ENCODE data around the gene NCAM2. TPM values are rescaled to one million over a fixed set of nuclear protein-coding genes. Genes with fewer than 3 reads are reported as not detected.

NCAM2 gene
- polyA plus RNA-seq, 1 experiment: 0.83 TPM

- Histone ChIP-seq H3K27me3 (ENCODE audit: control insufficient read depth, insufficient read depth, low read length) (no peaks in the 10 kb centered on the region), H3K36me3 (ENCODE audit: control insufficient read depth, insufficient read depth, low read length) (no peaks in the 10 kb centered on the region), H3K4me3 (ENCODE audit: low read depth, low read length) (no peak overlapping the region)
- POLR2A ChIA-PET: no interaction called here
- no peak for DNase-seq (ENCODE audit: low read depth)
- CTCF ChIA-PET: no interaction called here
- TF ChIP-seq CTCF (IDR thresholded peaks at IDR 0.05; ENCODE audit: insufficient read depth, low read depth, low read length): no peak
Measured at GRCh38 chr21:21203822-21204339, 205.7 kb downstream of the NCAM2 start.

- POLR2A ChIA-PET: no interaction called here
- Histone ChIP-seq H3K27me3 (ENCODE audit: control insufficient read depth, insufficient read depth, low read length) (no peaks in the 10 kb centered on the region), H3K36me3 (ENCODE audit: control insufficient read depth, insufficient read depth, low read length) (no peaks in the 10 kb centered on the region), H3K4me3 (ENCODE audit: low read depth, low read length) (no peak overlapping the region)
- DNase-seq (ENCODE audit: low read depth): no peak
- no peak for TF ChIP-seq CTCF (IDR thresholded peaks at IDR 0.05; ENCODE audit: insufficient read depth, low read depth, low read length)
- CTCF ChIA-PET: no interaction called here
Measured at GRCh38 chr21:21204366-21204996, 206.3 kb downstream of the NCAM2 start.

- TF ChIP-seq CTCF (IDR thresholded peaks at IDR 0.05; ENCODE audit: insufficient read depth, low read depth, low read length): no peak
- CTCF ChIA-PET: no interaction called here
- Histone ChIP-seq H3K36me3 (ENCODE audit: control insufficient read depth, insufficient read depth, low read length) (no peaks in the 10 kb centered on the region), H3K27me3 (ENCODE audit: control insufficient read depth, insufficient read depth, low read length) (no peaks in the 10 kb centered on the region), H3K4me3 (ENCODE audit: low read depth, low read length) (no peak overlapping the region)
- no peak for DNase-seq (ENCODE audit: low read depth)
- POLR2A ChIA-PET: no interaction called here
Measured at GRCh38 chr21:21205604-21206003, 207.4 kb downstream of the NCAM2 start.

GRCh38 chr21:21210552-21210951, 212.3 kb downstream of the NCAM2 start:
- Histone ChIP-seq H3K36me3 (ENCODE audit: control insufficient read depth, insufficient read depth, low read length) (no peaks in the 10 kb centered on the region), H3K4me3 (ENCODE audit: low read depth, low read length) (no peak overlapping the region), H3K27me3 (ENCODE audit: control insufficient read depth, insufficient read depth, low read length) (no peaks in the 10 kb centered on the region)
- no peak for DNase-seq (ENCODE audit: low read depth)
- ChIA-PET CTCF (no interaction called here), POLR2A (no interaction called here)
- no peak for TF ChIP-seq CTCF (IDR thresholded peaks at IDR 0.05; ENCODE audit: insufficient read depth, low read depth, low read length)

- no peak for DNase-seq (ENCODE audit: low read depth)
- H3K36me3 ChIP-seq (ENCODE audit: control insufficient read depth, insufficient read depth, low read length): no peaks in the 10 kb centered on the region
- H3K27me3 ChIP-seq (ENCODE audit: control insufficient read depth, insufficient read depth, low read length): no peaks in the 10 kb centered on the region
- TF ChIP-seq CTCF (IDR thresholded peaks at IDR 0.05; ENCODE audit: insufficient read depth, low read depth, low read length): no peak
- ChIA-PET POLR2A (no interaction called here), CTCF (no interaction called here)
- H3K4me3 ChIP-seq (ENCODE audit: low read depth, low read length): no peak overlapping the region
Measured at GRCh38 chr21:21213297-21213696, 215.1 kb downstream of the NCAM2 start.
